Heart left ventricle (tissue), 16 donors: ENCODE results near the gene REL. TPM values are rescaled to one million over a fixed set of nuclear protein-coding genes. Genes with fewer than 3 reads are reported as not detected.

Experiments
- ATAC-seq, 4 donors: fragments of 200-7000 bp; cut with Tn5 transposase; one replicate each; pipeline ENCODE4 v1.9.1; 2020 to 2022; ENCODE audit warnings: moderate library complexity in 4 of 4, mild to moderate bottlenecking in 3 of 4, moderate number of reproducible peaks in 1 of 4
- DNase-seq, 5 donors: peaks; one replicate each; pipeline ENCODE4 v3.0.0-alpha.2; 2020
- H3K27ac ChIP-seq, 12 donors: fragments of 200-600 bp; sonication (generic) in 4 of 12; one replicate each; pipeline versions ENCODE4 v1.5.0 to v1.8.0; 2016 to 2022; ENCODE audit warnings: mild to moderate bottlenecking in 2 of 12
- H3K27me3 ChIP-seq, 9 donors: fragments of 200-600 bp; sonication (generic) in 2 of 9; one replicate each; pipeline versions ENCODE4 v1.5.1 to v1.8.0; 2016 to 2022; ENCODE audit warnings: mild to moderate bottlenecking in 3 of 9
- H3K36me3 ChIP-seq, 9 donors: fragments of 200-600 bp; sonication (generic) in 2 of 9; one replicate each; pipeline versions ENCODE4 v1.5.0 to v1.8.0; 2018 to 2022; ENCODE audit warnings: mild to moderate bottlenecking in 2 of 9
- H3K4me1 ChIP-seq, 12 donors: fragments of 200-600 bp; sonication (generic) in 4 of 12; one replicate each; pipeline versions ENCODE4 v1.5.0 to v1.8.0; 2016 to 2022; ENCODE audit warnings: mild to moderate bottlenecking in 3 of 12
- H3K4me3 ChIP-seq, 12 donors: fragments of 200-600 bp; sonication (generic) in 4 of 12; one replicate each; pipeline versions ENCODE4 v1.5.0 to v1.8.0; 2017 to 2022; ENCODE audit warnings: mild to moderate bottlenecking in 9 of 12, moderate library complexity in 4 of 12
- H3K9me3 ChIP-seq, 12 donors: fragments of 200-600 bp; sonication (generic) in 4 of 12; one replicate each; pipeline versions ENCODE4 v1.5.0 to v1.8.0; 2016 to 2022; ENCODE audit warnings: mild to moderate bottlenecking in 1 of 12
- CTCF ChIP-seq, 12 donors: fragments of 200-600 bp; sonication (generic) in 4 of 12; IDR thresholded peaks; one replicate each; pipeline versions ENCODE4 v1.5.0 to v1.8.0; 2018 to 2022; ENCODE audit warnings: antibody characterized with exemption in 12 of 12, mild to moderate bottlenecking in 5 of 12
- POLR2A ChIP-seq, 2 donors: fragments of 450-650 bp; IDR thresholded peaks; one replicate each; pipeline ENCODE4 v1.6.1; 2017; ENCODE audit warnings: antibody characterized with exemption in 2 of 2, mild to moderate bottlenecking in 2 of 2, moderate library complexity in 2 of 2
- WGBS, 4 donors: extraction: QIAGEN DNeasy Blood & Tissue Kit in 2 of 4; methylation state at CpG; one replicate each; pipeline versions ENCODE4 v1.1.5 to v1.1.7; 2013 to 2018; 5-methylcytosine and 5-hydroxymethylcytosine counted together
- intact Hi-C, 10 donors: fragments of 100-400 bp; cut with DNase I; formaldehyde crosslinking; loops; one replicate each; pipeline versions ENCODE4 v1.11.1 to v1.14.2; 2022
- long read RNA-seq, 3 donors: library from polyadenylated mRNA; unstranded; transcript quantifications; one replicate each; pipeline ENCODE4 v2.0.0, GENCODE V29; 2020 to 2021
- polyA plus RNA-seq, 2 donors: library from polyadenylated mRNA; stranded (reverse); fragments of 200-250 nt; gene quantifications; one replicate each; pipeline ENCODE4 v1.2.3, GENCODE V29; 2013
- total RNA-seq, 9 donors: library from RNA; depleted of rRNA in 2 of 9; stranded (reverse); fragments of >200 nt in 2 of 9; fragmentation: NEBNext Ultra II Directional in 3 of 9; extraction: Animal tissue kit (Norgen Biotek cat#: 25700) in 3 of 9; gene quantifications; one replicate each; pipeline versions ENCODE4 v1.1.0 to v1.2.4, GENCODE V29; 2016 to 2023
- donor health status: ischemic (EF 13 %, LVEDD 7.1; RV severe dilation, severe dysfunction).
- donor health status: healthy with polysubstance abuse.
- donor health status: DM: no; HTN: yes; CAD: no.
- donor health status: DM: no; HTN: no; CAD: no.
- donor health status: ischemic (EF 25% LVEDD 6.9; RV normal size, moderate dysfunction).
- donor health status: ischemic (EF 25% LVEDD 5.7; RV mildly dilated, moderate dysfunction).
- donor health status: healthy.
- donor health status: DM: yes; HTN: yes; CAD: no.
- donor health status: ischemic (EF 35%, LVEDD 5.7; RV mildly dilated, moderate dysfunction).
- donor health status: nonischemic (EF 11% LVEDD 7.7; RV severe dilation, severe dysfunction).
- donor health status: DM: yes; HTN: yes; CAD: no.
- donor health status: PGD.
- donor health status: ischemic (EF 29% LVEDD 5.4; RV normal size, mild dysfunction).
- donor health status: nonischemic (EF 23%, LVEDD 6.1; RV moderate dilation, normal function).

Gene REL
- total RNA-seq (10 to 100 TPM in 2 of 9 donors, 1 to 10 TPM in 7; 4.3 to 16.0 (median 6.1) TPM), polyA plus RNA-seq (1 to 10 TPM; 1.4 to 2.8 TPM)
- long read RNA-seq, donor 1, partial matches to known transcripts = 2 of 7 reads
- long read RNA-seq, donor 1, other reads (novel, unspliced or antisense) = 3 of 7 reads
- long read RNA-seq, donor 2, transcript REL-202 (10 exons, 2,398 nt) = major isoform, 11 of 13 reads
- long read RNA-seq, donor 2, partial matches to known transcripts = 1 of 13 reads
- long read RNA-seq, donor 2, other reads (novel, unspliced or antisense) = 1 of 13 reads
- long read RNA-seq, donor 3, partial matches to known transcripts = 0 of 1 reads
- long read RNA-seq, donor 3, other reads (novel, unspliced or antisense) = 0 of 1 reads

- intact Hi-C loops = loop anchor here in 3 of 10 donors (5.0 to 10.0 kb wide), 4 partner anchors 86 to 134 kb away; partner anchors contain the start of genes PAPOLG (in 1 of the 3), PEX13 (in 1 of the 3) and PUS10 (in 1 of the 3)
- H3K27ac ChIP-seq = peak within 1 kb of the TSS; percentile 89 to 98 (median 96)
- H3K4me3 ChIP-seq = peak within 1 kb of the TSS; percentile 54 to 95 (median 88)
- peak; percentile 94 to 95 (median 95) for DNase-seq
- H3K36me3 ChIP-seq = no peaks in the 10 kb centered on the region
- no peaks in the 10 kb centered on the region for H3K9me3 ChIP-seq
- TF ChIP-seq POLR2A (IDR thresholded peaks at IDR 0.05) (peak in 1 of 2 donors; percentile 75), CTCF (IDR thresholded peaks at IDR 0.05) (peak in 2 of 12 donors; percentile 13 to 15)
- H3K4me1 ChIP-seq = peaks cover 3 to 43% (median 26%) of the 10 kb centered on the region in 12 donors
- H3K27me3 ChIP-seq = no peaks in the 10 kb centered on the region
- ATAC-seq = peak; percentile 95 to 98 (median 97)
- WGBS, 4 donors = 0 to 1% (median 1%) methylated on average over 31 to 90 of the region's 90 CpGs
Measured at GRCh38 chr2:60881047-60881932, at the start of gene REL. REL (plus strand) TSS chr2:60881574; CDS start chr2:60881841, 267 bp downstream.

- intact Hi-C loops = no loop called here
- Histone ChIP-seq H3K27me3 (peaks cover 0 to 8% (median 0%) of the 10 kb centered on the region in 9 donors), H3K4me3 (no peak overlapping the region), H3K36me3 (no peaks in the 10 kb centered on the region), H3K27ac (no peak overlapping the region), H3K4me1 (peaks cover 0 to 12% (median 0%) of the 10 kb centered on the region in 12 donors), H3K9me3 (no peaks in the 10 kb centered on the region)
- no peak for TF ChIP-seq CTCF (IDR thresholded peaks at IDR 0.05)
- TF ChIP-seq POLR2A (IDR thresholded peaks at IDR 0.05) = no peak
- ATAC-seq (no peak), DNase-seq (no peak)
Measured at GRCh38 chr2:60831921-60832320, 49.5 kb upstream of the REL start.

- intact Hi-C loops = no loop called here
- DNase-seq = no peak
- Histone ChIP-seq H3K27ac (no peak overlapping the region), H3K9me3 (no peaks in the 10 kb centered on the region), H3K27me3 (peaks cover 0 to 8% (median 0%) of the 10 kb centered on the region in 9 donors), H3K4me1 (peaks cover 0 to 12% (median 0%) of the 10 kb centered on the region in 12 donors), H3K4me3 (no peak overlapping the region), H3K36me3 (no peaks in the 10 kb centered on the region)
- TF ChIP-seq POLR2A (IDR thresholded peaks at IDR 0.05) (no peak), CTCF (IDR thresholded peaks at IDR 0.05) (no peak)
- 50 to 69% (median 58%) methylated on average over 2 of the region's 2 CpGs for WGBS, 4 donors
- no peak for ATAC-seq
Measured at GRCh38 chr2:60832621-60833020, 48.8 kb upstream of the REL start.
